Stimulated activated CD8-positive, alpha-beta memory T cell treated with anti-CD3 and anti-CD28 coated beads, Interleukin-15, amount 100 ng/mL, for 1 hour (primary cell): ENCODE results near the gene B4GALT3.
A peak's percentile ranks its signal among the peaks of the same experiment; 100 is the strongest.
"Not testable (repeated sequence)": the region's sequence is repeated elsewhere in the genome, so short reads cannot be mapped to it uniquely, and the experiment has no call there.

ENCODE experiments used
- DNase-seq: peaks from one replicate; pipeline ENCODE4 v3.0.0-alpha.2; 2020; ENCODE audit warnings: low read depth

The B4GALT3 gene

GRCh38 chr1:161177112-161177935 lies at the start of gene B4GALT3:
Gene B4GALT3 (minus strand): TSS chr1:161177507. CDS start chr1:161176060, 1,447 bp downstream.
- DNase-seq, result peak; percentile 97

DNA sequence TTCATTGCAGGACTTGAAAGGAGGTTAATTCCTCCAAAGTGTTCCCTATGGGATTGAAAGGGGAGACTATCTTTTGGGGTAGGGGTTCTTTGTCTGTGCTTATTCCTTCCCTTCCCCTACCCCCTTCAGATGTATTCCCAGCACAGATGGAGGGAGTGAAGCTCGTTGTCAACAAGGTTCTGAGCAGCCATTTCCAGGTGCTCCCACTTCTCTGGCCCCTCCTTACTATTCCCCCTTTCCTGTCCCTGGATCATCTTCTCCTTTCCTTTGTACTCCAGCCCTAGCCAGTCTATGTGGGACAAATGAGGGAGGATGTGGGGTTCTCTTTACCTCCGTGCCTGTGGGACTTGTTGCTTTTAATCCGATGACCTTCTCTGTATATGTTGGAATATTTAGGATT lies 49.5 kb upstream of the B4GALT3 start:
- DNase-seq, result no peak

DNA sequence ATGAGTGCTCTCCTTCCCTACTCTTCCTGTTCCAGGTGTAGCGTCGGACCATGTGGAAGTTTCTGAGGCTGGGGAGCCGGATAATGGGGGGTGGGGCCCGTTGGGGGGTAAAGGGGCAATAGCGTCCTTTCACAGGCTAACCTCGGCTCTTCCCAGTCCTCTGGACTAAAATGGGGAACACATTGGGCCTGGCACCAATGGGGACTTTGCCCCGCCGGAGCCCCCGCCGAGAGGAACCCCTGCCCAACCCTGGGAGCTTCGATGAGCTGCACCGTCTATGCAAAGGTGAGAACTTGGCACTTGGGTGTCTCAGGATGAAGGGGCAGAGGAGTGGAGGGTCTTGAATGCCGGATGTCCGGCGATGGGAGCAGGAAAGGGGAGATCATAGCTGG lies 49.0 kb upstream of the B4GALT3 start:
- DNase-seq, result no peak

DNA sequence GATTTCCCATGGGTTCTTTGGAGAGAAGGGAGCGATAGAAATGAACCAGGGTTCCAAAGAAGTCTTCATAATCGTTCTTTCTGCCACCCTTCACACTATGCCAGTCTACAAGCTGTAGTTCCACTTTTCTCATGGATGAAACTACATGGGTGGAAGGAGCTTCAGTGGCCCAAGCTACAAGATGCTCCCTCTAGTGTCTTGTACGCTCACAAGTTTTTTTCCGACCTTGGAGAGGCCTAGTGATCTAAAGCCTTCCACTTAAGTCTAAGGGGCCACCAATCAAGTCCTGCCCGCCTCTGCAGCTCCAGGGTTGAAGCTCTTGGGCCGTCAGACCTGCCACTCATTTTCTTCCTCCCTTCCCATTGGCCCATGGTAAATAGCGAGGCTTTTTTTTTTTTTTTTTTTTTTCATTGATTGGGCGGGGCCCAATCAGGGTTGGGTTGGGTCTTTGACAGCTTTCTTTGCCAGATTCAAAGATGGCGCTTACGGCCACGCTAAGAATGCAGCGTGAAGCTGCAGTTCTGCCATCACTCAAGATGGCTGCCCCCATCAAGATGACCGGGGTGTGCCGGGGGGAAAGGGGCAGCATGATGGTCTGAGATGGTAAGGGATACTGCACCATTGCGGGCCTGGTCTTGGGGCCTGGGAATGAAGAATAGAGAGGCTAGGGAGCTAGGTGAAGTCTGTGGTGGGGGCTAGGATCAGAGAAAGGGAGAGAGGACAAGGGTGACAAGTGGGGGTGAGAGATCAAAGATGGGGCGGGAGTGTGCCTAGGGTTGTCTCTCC lies 48.4 kb upstream of the B4GALT3 start, which contains the start of gene TOMM40L:
Gene TOMM40L (plus strand): TSS at position 527 of the 786 bp plus-strand sequence. CDS start 430 bp downstream, outside the sequence.
- peak; percentile 71 for DNase-seq

GRCh38 chr1:161225178-161225533 lies 47.8 kb upstream of the B4GALT3 start:
- no peak for DNase-seq

GRCh38 chr1:161224695-161225087 lies 47.4 kb upstream of the B4GALT3 start:
- not testable (repeated sequence) for DNase-seq

DNA sequence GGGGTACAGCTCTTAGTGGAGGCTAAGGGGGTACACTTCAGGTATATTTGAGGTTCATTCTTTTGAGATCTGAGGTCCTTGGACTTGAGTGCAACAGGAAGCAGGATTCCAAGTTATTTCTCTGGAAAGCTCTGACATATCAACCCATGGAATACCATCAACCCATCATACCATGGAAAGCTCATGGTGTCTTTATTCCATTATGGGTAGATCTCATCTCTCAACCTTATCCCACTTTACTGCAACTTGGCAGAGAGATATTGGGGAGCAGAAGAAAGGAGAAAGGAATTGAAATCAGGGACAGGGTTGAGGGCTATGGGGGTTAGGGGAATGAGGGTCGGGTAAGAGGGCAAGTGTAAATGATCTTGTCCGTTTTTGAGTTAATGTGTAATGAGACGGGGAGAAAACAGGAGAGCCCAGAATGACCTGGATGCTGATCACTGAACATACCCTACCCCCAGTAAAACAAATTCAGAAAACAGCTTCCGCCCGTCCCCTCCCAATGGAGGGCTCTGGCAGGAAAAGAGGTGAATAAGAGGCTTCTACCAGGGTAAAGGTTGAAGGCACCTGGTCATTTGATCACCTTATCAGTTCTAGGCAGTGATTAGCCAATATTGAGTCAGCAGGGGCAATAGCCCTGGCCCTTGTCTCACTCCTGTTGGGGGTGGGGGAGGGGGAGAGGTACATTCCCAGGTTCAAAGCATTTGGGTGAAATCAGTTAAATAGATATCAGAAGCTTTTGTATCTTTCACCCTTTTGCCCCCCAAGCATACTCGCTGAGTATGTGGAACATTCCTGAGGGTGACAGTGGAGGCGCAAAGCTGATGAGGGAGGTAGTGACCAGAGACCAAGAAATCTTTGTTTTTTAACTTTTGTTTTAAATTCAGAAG lies 46.7 kb upstream of the B4GALT3 start:
- DNase-seq, result no peak

DNA sequence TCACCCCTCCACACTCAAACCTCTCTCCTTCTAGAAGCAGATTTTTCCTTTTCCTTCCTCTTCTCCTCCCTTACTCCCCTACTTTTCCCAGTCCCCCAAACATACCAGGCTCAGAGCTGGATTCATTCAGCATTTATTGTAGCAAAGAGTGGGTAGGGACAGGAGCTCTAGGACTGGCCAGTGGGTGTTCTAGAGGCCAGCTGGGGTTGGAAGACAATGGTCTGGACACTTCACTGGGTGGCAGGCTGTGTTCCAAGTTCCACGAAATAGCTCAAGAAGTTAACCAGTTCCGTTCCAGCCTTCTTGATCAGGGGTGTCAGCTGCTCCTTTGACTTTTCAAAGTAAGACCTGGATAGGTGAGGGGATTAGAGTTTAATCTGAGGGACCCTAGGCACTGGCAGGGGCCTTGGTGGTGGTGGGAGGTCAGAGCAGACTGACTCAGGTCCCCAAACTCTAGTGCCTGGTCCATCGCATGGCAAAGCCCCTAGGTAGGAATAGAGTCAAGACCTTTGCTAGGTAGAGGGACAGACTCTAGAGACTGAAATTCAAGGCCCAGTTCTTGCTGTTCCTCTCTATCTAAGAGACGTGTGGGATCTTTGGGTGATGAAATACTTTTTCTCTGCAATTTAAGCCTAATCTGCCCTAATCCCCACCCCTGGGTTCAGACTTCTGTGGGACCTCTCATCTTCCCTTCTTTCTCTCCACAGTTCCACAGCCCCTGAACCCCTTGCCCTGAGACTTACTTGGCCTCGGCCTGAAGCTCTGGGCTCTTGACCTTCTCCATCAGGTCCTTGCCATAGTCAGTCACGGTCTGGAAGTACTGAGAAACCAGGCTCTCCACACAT lies 45.1 kb upstream of the B4GALT3 start:
- no peak for DNase-seq

GRCh38 chr1:161220002-161220401 lies 42.7 kb upstream of the B4GALT3 start:
- DNase-seq, result no peak

DNA sequence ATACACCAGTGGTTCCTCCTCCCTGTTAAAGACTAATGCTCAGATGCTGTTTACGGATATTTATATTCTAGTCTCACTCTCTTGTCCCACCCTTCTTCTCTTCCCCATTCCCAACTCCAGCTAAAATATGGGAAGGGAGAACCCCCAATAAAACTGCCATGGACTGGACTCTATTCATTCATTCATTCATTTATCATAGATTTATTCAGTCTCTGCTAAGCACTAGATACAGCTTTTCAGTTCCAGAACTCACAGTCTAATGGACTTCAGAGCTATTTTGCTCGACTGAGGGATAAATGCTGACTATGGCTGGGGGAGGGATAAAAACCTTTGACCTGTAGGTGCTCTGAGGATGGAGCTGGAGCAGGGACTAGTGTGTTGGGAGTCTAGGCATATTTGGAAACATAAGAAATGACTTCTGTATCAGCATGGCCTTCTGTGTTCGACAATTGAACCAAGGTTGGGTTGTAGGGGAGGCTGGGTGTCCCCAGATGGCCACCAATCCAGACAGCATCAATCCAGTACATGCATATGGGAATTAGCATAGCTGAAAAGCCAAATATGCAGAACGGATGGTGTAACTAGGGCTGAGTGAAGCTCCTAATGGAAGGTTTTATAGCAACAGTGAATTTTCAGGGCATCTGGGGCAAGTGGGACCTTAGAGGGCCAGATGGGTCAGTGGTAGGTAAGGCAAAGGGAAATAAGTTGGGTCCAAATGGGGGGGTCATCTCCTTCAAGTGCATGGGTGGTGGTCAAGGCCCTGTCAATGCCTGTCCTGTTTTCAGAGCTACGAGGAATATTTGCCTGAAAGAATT lies 42.0 kb upstream of the B4GALT3 start:
- DNase-seq, result no peak

DNA sequence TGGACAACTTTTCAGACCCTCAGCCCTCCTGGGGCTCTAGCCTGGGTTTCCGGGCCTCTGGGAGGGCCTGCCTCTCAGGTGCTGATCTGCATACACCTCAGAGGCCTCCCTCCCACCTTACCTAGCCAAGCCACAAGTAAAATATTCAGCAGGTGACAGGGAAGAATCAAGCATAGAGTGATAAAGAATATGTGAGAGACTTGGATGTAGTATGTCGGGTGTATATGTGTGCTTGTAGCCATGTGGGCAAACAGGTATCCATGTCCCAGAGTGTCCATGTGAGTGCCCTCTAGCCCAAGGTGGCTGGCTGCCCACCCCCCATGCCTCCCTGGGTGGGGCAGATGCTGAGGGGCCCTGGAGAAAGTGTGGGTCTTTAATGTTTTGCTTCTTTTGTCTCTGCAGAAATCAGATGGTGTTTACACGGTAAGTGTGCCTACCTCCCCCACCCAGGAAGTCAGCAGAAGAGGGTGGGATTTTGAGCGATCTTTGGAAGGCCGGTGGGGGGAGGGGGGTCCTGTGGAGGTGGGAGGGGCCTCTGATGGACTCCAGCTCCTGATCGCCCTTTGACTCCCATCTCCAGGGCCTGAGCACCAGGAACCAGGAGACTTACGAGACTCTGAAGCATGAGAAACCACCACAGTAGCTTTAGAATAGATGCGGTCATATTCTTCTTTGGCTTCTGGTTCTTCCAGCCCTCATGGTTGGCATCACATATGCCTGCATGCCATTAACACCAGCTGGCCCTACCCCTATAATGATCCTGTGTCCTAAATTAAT lies 41.2 kb upstream of the B4GALT3 start:
- no peak for DNase-seq

DNA sequence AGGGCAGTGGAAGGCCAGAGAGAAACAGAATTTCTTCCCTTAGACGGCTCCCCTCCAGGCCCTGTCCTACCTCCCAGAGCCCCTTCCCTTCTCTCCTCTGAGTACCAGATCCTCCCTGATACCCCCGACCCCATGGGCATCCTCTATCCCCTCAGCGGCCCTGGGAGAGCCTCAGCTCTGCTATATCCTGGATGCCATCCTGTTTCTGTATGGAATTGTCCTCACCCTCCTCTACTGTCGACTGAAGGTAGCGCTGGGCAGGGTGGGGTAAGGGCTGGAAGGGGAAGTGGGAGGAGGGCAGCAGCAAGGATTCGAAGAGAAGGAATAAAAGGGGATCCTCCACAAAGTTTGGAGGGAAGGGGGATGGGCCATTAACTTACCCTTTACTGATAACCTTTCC lies 40.5 kb upstream of the B4GALT3 start:
- no peak for DNase-seq

GRCh38 chr1:161216945-161217712 lies 39.8 kb upstream of the B4GALT3 start:
- DNase-seq, result no peak

GRCh38 chr1:161215076-161215475 lies 37.8 kb upstream of the B4GALT3 start, which contains the start of gene FCER1G:
Gene FCER1G (plus strand): TSS chr1:161215295. CDS start chr1:161215322, 27 bp downstream.
- DNase-seq, result no peak

DNA sequence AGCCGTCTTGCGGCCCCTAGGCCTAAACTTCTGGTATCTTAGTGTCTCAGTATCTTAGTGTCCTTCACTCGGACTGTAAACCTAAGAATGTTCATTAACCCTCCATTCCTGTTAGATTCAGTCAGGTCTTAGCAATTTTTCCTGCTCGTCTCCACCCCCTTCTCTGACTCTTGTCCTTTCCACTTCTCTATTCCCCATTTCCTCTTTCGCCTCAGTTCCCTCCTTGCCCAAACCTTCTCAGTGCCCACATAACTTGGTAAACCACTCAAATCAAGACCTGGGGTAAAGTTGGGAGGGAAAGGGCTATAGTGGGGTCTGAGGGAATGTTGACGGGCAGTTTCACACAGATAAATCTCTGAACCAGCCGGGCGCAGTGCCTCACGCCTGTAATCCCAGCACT lies 37.1 kb upstream of the B4GALT3 start:
- no peak for DNase-seq

DNA sequence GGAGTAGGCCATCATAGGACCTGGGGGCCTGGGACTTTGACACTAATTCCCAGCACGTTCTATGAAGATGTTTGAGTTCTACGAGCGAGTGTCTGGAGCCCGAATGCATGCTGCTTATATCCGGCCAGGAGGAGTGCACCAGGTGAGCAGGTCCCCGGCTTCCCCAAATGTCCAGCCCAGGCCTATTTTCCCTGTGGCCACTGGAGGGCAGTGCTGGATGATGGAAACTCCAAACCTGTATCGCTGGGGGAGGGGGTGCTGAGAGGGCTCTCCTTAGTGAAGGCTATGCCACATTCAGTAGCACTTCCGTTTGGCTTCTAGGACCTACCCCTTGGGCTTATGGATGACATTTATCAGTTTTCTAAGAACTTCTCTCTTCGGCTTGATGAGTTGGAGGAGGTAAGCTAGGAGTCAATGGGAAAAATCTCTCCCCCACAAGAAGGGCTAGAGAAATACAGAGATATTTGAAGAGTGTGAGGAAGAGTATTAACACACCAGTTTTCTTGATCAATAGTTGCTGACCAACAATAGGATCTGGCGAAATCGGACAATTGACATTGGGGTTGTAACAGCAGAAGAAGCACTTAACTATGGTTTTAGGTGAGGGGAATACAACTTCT lies 32.6 kb upstream of the B4GALT3 start:
- peak; percentile 48 for DNase-seq

DNA sequence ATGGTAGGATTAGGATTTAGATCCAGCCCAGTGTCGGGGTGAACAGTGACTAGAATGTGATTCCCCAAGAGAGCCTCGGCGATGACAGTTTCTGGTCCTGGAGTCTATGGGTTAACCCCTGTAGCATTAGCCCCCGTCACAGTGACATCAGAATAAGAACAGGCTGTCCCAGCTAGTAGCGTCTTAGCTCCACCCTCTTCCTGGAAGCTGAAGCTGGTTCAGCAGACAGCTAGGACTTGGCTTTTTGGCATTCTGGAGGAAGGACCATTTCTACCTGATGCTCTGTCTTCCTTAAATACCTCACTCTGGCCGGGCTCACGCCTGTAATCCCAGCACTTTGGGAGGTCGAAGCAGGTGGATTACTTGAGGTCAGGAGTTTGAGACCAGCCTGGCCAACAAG lies 29.9 kb upstream of the B4GALT3 start:
- DNase-seq, result no peak
